ENCODE results near the gene RGS12. TPM values are rescaled to one million over a fixed set of nuclear protein-coding genes. Genes with fewer than 3 reads are reported as not detected.
A peak's percentile ranks its signal among the peaks of the same experiment; 100 is the strongest.

Gene RGS12
- total RNA-seq, 1 experiment from 2014 or later: 19.7 TPM

GRCh38 chr4:3313139-3313538, 20.3 kb downstream of the RGS12 start:
- H3K27me3 ChIP-seq (ENCODE audit: control insufficient read depth, insufficient read depth, low read length): no peaks in the 10 kb centered on the region
- no peak overlapping the region for H3K4me3 ChIP-seq (ENCODE audit: insufficient read depth, low read depth, low read length)
- H3K36me3 ChIP-seq (replicated peaks; ENCODE audit: control insufficient read depth, insufficient read depth, low read length): no peaks in the 10 kb centered on the region
- no peak for DNase-seq

GRCh38 chr4:3313556-3314228, 20.9 kb downstream of the RGS12 start:
- H3K36me3 ChIP-seq (replicated peaks; ENCODE audit: control insufficient read depth, insufficient read depth, low read length): no peaks in the 10 kb centered on the region
- H3K4me3 ChIP-seq (ENCODE audit: insufficient read depth, low read depth, low read length): no peak overlapping the region
- H3K27me3 ChIP-seq (ENCODE audit: control insufficient read depth, insufficient read depth, low read length): no peaks in the 10 kb centered on the region
- DNase-seq: peak; percentile 59

- no peak for DNase-seq
- Histone ChIP-seq H3K36me3 (replicated peaks; ENCODE audit: control insufficient read depth, insufficient read depth, low read length) (no peaks in the 10 kb centered on the region), H3K27me3 (ENCODE audit: control insufficient read depth, insufficient read depth, low read length) (no peaks in the 10 kb centered on the region), H3K4me3 (ENCODE audit: insufficient read depth, low read depth, low read length) (no peak overlapping the region)
Measured at GRCh38 chr4:3314706-3315260, 22.0 kb downstream of the RGS12 start.

GRCh38 chr4:3315566-3315965, 22.7 kb downstream of the RGS12 start:
- DNase-seq: no peak
- no peak overlapping the region for H3K4me3 ChIP-seq (ENCODE audit: insufficient read depth, low read depth, low read length)
- H3K27me3 ChIP-seq (ENCODE audit: control insufficient read depth, insufficient read depth, low read length): no peaks in the 10 kb centered on the region
- no peaks in the 10 kb centered on the region for H3K36me3 ChIP-seq (replicated peaks; ENCODE audit: control insufficient read depth, insufficient read depth, low read length)

- no peaks in the 10 kb centered on the region for H3K36me3 ChIP-seq (replicated peaks; ENCODE audit: control insufficient read depth, insufficient read depth, low read length)
- no peak overlapping the region for H3K4me3 ChIP-seq (ENCODE audit: insufficient read depth, low read depth, low read length)
- no peak for DNase-seq
- H3K27me3 ChIP-seq (ENCODE audit: control insufficient read depth, insufficient read depth, low read length): no peaks in the 10 kb centered on the region
Measured at GRCh38 chr4:3316146-3316545, 23.3 kb downstream of the RGS12 start.

GRCh38 chr4:3317011-3317655, 24.3 kb downstream of the RGS12 start:
- no peak for DNase-seq
- Histone ChIP-seq H3K36me3 (replicated peaks; ENCODE audit: control insufficient read depth, insufficient read depth, low read length) (no peaks in the 10 kb centered on the region; the same call in 1 of the 2 replicates), H3K27me3 (ENCODE audit: control insufficient read depth, insufficient read depth, low read length) (no peaks in the 10 kb centered on the region), H3K4me3 (ENCODE audit: insufficient read depth, low read depth, low read length) (no peak overlapping the region)

GRCh38 chr4:3317656-3318211, 24.9 kb downstream of the RGS12 start:
- Histone ChIP-seq H3K4me3 (ENCODE audit: insufficient read depth, low read depth, low read length) (no peak overlapping the region), H3K36me3 (replicated peaks; ENCODE audit: control insufficient read depth, insufficient read depth, low read length) (no peaks in the 10 kb centered on the region; the same call in 1 of the 2 replicates), H3K27me3 (ENCODE audit: control insufficient read depth, insufficient read depth, low read length) (no peaks in the 10 kb centered on the region)
- no peak for DNase-seq

GRCh38 chr4:3318561-3319021, 25.8 kb downstream of the RGS12 start:
- H3K36me3 ChIP-seq (replicated peaks; ENCODE audit: control insufficient read depth, insufficient read depth, low read length): no peaks in the 10 kb centered on the region; the same call in 1 of the 2 replicates
- H3K4me3 ChIP-seq (ENCODE audit: insufficient read depth, low read depth, low read length): no peak overlapping the region
- DNase-seq: peak; percentile 97
- H3K27me3 ChIP-seq (ENCODE audit: control insufficient read depth, insufficient read depth, low read length): no peaks in the 10 kb centered on the region

GRCh38 chr4:3320361-3321023, 27.7 kb downstream of the RGS12 start:
- DNase-seq: no peak
- Histone ChIP-seq H3K4me3 (ENCODE audit: insufficient read depth, low read depth, low read length) (no peak overlapping the region), H3K36me3 (replicated peaks; ENCODE audit: control insufficient read depth, insufficient read depth, low read length) (no peaks in the 10 kb centered on the region; the same call in 1 of the 2 replicates), H3K27me3 (ENCODE audit: control insufficient read depth, insufficient read depth, low read length) (no peaks in the 10 kb centered on the region)

- Histone ChIP-seq H3K27me3 (ENCODE audit: control insufficient read depth, insufficient read depth, low read length) (no peaks in the 10 kb centered on the region), H3K36me3 (replicated peaks; ENCODE audit: control insufficient read depth, insufficient read depth, low read length) (no peaks in the 10 kb centered on the region; the same call in 1 of the 2 replicates), H3K4me3 (ENCODE audit: insufficient read depth, low read depth, low read length) (no peak overlapping the region)
- DNase-seq: peak; percentile 35
Measured at GRCh38 chr4:3321295-3321889, 28.6 kb downstream of the RGS12 start.

GRCh38 chr4:3322059-3322550, 29.3 kb downstream of the RGS12 start:
- Histone ChIP-seq H3K4me3 (ENCODE audit: insufficient read depth, low read depth, low read length) (no peak overlapping the region), H3K27me3 (ENCODE audit: control insufficient read depth, insufficient read depth, low read length) (no peaks in the 10 kb centered on the region), H3K36me3 (replicated peaks; ENCODE audit: control insufficient read depth, insufficient read depth, low read length) (no peaks in the 10 kb centered on the region; the same call in 1 of the 2 replicates)
- DNase-seq: peak; percentile 62

- no peak for DNase-seq
- Histone ChIP-seq H3K27me3 (ENCODE audit: control insufficient read depth, insufficient read depth, low read length) (no peaks in the 10 kb centered on the region), H3K36me3 (replicated peaks; ENCODE audit: control insufficient read depth, insufficient read depth, low read length) (no peaks in the 10 kb centered on the region; the same call in 1 of the 2 replicates), H3K4me3 (ENCODE audit: insufficient read depth, low read depth, low read length) (no peak overlapping the region)
Measured at GRCh38 chr4:3323071-3323481, 30.3 kb downstream of the RGS12 start.

- no peaks in the 10 kb centered on the region; the same call in 1 of the 2 replicates for H3K36me3 ChIP-seq (replicated peaks; ENCODE audit: control insufficient read depth, insufficient read depth, low read length)
- no peaks in the 10 kb centered on the region for H3K27me3 ChIP-seq (ENCODE audit: control insufficient read depth, insufficient read depth, low read length)
- peak; percentile 89 for DNase-seq
- H3K4me3 ChIP-seq (ENCODE audit: insufficient read depth, low read depth, low read length): no peak overlapping the region
Measured at GRCh38 chr4:3324093-3324815, 31.4 kb downstream of the RGS12 start.
